HS-5 (cell line): ENCODE measurements around the gene LRRN2.
"Not testable (repeated sequence)": the region's sequence is repeated elsewhere in the genome, so short reads cannot be mapped to it uniquely, and the experiment has no call there.

Source experiments
- DNase-seq: peaks from one replicate; pipeline ENCODE4 v3.0.0-alpha.2; 2012; ENCODE audit warnings: low read depth

Gene LRRN2

DNA sequence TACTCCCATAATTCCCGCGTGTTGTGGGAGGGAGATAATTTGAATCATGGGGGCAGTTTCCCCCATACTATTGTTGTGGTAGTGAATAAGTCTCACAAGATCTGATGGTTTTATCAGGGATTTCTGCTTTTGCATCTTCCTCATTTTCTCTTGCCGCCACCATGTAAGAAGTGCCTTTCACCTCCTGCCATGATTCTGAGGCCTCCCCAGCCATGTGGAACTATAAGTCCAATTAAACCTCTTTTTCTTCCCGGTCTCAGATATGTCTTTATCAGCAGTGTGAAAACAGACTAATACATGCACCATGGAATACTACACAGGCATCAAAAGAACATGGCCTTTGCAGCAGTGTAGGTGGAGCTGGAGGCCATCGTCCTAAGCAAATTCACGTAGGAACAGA is 56.1 kb downstream of the LRRN2 start:
- not testable (repeated sequence) for DNase-seq

DNA sequence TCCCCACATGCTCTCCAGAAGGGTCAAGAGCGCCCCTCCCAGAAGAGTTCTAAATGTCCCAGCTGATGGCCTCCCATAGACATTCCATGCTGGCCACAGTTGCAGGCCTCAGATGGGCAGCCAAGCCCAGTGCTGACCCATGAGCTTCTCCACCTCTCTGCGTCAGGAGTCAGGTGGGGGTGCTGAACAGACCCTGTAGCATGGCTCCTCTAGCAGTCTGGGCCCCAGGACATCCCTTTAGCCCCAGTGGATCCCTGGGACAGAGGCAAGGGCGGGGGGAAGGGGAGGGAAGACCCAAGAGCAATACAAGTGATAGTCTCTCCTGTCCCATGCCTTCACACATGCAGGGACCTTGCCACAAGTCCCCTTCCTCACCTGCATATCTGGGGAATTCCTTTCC is 56.7 kb downstream of the LRRN2 start:
- DNase-seq = no peak

DNA sequence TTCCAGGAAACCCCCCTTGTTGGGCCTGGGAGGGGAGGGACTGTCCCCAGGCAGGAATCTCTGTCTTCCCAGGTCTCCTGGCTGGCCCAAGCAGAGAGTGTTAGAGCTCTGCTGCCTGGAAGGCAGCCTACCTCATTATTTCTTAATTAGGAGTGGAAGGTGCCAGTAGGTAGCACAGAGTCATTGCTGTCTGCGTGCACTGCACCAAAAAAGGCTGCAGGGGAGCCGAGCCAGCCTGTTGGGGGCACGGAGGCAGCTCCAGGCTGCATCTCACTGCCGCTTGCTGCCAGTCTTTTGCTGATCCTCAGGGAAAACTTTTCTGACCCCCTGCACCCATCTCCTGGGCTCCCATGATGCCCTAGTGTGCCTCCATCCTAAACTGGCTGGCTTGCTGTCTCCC is 58.1 kb downstream of the LRRN2 start:
- DNase-seq = no peak

DNA sequence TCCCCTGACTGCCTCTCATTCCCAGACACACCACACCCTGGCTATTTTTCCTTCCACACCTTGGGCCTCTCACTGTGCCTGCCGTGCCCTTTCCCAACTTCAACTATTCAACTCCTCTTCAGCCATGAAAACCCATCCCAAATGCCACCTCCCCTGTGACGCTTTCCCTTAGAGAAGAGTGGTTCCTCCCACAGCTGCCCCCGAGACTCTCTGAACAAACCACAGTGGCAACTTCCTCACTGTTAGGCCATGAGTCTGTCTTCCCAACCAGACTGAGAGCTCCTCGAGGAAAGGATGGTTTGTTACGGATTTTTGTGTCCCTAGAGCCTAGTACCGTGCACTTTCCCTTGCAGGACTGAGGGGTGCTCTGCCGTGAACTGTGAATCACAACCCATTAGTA is 59.2 kb downstream of the LRRN2 start:
- no peak for DNase-seq

DNA sequence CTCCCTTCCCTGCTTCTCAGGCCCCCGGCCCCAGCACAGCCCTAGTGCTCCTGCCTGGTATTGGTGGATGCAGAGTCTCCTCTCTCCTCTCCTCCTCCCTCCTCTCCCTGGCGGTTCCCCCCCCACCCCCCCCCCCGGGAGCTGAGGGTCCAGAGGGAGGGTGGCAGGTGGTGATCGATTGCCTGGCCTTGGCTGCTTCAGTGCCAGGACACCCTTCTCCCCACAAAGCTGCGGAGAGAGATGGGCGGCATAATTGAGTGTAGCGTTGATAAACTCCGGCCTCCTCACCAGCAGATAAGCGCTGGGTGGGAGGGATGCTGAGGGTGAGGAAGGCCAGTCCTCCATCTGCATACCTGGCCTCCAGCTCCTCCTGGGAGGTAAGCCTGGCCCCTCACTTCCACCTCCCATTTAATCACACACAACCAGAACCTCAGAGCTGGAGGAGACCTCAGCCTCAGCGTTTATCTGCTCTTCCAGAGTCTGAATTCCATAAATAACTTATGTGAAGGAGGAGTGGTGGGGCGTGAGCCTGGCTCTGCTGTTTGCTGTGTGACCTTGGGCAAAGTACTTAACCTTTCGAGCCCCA is 60.8 kb downstream of the LRRN2 start:
- DNase-seq = no peak

DNA sequence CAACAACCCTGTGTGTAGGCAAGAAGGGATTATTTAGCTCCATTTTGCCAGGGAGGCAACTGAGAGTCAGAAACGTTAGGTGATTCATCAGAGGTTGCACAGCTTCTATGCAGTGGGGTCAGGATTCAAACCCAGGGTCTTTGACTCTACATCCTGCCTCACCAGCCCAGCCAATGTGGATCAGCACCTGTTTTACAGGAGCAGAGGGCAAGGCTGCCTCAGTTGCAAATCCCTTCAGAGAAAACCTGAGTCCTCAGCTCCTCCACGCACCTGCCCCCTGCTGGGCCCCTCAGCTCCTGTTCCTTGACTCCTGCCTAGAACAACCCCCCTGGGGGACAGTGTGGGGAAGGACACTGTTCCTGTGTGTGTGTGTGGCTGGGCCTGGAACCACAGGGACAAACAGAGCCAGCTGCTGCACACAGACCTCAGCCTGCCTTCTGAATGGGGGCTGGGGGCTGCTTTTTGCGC is 61.6 kb downstream of the LRRN2 start:
- no peak for DNase-seq

DNA sequence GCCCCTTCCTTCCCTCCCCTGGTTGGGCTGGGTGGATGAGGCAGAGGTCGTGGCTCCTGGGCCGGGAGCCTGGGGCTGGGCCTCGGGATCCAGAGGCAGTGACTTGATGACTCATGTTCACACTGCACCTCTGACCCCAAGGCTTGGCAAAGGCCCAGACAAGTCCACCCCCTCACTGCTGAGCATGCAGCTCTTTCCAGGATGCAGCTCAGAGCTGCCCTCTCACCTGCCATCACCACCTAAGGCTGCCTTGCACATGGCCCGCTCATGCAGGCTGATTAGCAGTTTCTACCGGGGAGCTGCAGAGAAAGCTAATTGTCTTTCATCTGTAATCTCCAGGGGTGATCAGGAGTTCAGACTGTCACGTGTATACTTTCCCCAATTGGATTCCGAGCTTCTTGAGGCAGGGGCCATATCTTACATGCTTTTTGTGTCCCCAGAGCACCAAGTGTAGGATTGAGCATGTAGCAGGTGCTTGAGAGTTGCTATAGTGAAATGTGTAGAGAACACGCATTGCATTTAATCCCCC is 62.1 kb downstream of the LRRN2 start:
- peak; percentile 19 for DNase-seq

DNA sequence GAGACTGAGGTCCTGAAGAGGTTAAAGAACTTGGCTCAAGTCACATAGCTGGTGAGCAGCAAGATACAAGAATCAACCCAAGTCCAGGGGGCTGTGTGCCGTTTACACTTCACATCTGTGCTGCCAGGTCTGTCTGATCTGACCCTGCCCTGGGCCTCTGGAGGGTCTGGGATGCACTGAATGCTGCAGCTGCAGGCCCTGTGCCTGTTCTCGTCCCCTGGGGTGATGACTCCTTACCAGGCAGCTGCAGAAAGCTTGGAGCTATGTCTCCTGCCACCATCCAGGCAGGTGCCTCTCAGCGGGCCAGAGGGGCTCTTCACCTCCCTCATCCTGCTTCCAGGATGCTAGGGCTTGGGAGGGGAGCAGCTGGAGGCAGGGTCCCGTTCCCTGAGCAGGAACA is 63.5 kb downstream of the LRRN2 start:
- no peak for DNase-seq

DNA sequence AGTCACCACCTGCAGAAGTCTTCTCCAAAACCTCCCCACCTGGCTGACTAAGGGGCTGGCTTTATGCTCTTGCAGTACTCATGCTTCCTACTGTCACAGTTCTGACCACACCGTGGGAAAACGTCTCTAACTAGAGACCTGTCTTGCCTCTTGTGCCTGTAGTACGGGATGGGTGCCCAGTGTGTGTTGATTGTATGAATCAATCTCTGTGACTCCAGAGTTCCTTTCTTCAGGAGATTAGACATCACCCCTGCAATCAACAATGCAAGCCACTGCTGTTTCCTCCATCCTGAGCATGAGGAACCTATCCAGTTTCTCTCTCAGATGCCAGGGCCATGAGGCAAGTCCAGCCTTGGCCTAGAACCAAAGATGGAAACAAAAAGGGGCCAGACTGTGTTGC is 64.1 kb downstream of the LRRN2 start:
- no peak for DNase-seq

DNA sequence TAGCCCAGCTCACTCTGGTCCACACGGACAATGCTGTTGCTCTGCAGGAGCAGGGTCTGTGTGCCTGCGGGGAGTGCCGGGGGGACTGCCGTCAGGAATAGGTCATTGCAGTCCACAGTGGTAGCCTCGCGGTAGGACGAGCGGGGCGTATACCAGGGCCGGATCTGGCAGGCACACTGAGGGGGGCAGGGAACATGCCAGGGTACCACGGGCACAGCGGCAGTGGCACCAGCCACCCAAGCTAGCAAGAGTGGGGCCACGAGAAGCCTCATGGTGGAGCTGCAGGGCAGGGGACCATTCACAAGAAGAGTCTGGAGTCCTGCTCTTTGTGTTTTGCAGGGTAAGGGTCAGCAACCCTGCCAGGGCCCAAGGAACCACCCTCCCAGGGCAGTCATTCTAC is 65.8 kb downstream of the LRRN2 start:
- DNase-seq = no peak

DNA sequence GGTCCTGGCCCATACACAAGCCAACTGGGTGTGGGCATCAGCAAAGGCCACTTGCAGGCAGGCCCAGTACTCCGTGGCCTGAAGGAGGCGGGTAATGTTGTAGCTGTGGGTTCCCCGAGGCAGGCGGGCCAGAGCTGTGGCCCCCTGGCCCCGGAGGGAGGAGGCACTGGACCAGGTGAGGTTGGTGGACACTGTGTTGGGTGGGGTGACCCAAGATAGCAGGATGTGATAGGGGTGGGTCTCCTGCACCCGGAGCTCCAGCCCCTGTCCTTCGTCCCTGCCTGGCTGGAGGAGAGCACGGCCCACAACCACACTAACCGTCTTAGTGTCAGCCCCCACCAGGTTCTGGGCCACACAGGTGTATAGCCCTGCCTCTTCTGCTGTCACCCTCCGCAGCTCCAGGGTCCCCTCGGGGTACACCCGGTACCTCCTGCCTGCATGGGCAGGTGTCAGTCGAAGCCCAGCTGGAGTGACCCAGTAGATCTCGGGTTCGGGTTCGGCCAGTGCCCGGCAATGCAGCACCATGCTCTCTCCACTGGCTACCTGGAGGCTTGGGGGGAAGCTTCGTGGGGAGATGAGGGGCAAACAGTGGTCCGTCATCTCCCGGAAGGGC is 67.3 kb downstream of the LRRN2 start:
- DNase-seq = no peak

DNA sequence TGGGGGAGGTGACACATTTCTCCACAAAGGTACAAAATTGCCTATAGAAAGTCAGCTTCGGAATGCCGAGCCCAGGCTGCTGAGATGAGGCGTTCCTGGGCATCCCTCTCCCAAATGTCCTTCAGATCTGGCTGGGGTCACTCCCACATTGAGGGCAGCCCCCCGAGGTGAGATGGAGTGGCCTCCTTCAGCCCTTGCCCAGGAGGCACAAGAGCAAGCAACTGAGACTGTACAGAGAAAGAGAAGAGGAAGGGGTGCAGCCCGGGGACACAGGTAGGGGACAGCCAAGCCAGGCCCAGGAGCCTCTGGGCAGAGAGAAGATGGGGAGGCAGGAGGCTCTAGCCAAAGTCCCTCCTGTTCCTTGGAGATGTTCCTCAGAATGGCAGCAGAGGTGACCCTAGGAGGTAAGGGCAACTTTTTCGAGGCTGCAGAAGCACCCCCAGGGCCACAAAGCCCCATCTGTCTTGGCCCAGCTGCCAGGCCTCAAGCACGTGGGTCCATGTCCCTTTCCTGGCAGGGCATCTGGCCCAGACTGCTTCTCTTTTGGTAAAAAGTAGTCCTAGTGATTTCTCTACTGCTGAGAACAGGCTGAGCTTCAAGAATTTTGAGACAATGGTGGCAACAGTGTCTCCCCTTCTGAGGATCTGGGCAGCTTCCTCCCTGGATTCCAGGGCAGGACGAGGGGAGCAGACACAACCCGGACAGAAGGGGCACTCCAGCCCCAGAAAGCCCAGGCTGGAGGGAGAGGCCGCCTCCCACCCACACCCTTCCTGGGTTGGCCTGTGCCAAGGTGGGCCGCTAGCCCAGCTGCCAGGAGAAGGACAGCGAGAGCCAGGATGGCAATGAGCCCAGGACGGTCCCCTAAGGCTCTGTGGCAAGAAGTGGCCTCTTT is 68.0 kb downstream of the LRRN2 start:
- DNase-seq = no peak

DNA sequence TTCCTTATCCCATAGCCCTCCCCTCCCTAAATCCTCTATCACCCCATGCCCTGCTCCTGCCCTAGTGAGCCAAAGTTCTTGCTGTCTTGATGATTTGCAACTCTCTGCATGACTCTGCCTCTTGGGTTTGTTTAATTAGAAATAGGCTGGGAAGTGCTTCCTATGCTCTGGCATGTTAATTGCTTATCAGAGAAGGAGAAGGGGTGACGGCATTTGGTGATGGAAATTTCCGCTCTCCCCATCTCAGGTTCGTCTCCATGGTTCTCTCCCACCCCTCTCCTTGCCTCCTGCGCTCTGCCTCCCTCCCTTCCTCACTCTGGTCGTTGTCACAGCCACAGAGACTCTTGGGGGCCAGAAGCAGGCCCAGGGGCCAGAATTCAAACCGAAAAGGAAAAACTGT is 68.9 kb downstream of the LRRN2 start:
- no peak for DNase-seq

DNA sequence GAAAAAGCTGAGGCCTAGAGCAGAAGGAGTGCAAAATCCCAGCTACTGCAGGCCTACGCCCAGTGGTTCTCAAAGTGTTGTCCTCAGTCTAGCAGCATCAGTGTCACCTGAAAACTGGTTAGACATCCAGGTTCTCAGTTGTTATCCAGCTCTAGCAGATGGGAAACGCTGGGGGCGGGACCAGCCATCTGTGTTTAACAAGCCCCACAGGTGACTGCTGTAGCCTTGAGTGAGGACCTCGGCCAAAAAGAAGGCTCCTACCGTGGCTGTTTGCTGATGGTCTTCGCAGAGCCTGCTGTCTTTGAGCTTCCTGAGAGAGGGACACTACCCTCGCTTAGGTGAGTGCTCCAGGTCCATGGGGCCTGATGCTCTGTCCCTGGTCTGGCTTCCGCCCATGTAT is 69.7 kb downstream of the LRRN2 start:
- DNase-seq = no peak

DNA sequence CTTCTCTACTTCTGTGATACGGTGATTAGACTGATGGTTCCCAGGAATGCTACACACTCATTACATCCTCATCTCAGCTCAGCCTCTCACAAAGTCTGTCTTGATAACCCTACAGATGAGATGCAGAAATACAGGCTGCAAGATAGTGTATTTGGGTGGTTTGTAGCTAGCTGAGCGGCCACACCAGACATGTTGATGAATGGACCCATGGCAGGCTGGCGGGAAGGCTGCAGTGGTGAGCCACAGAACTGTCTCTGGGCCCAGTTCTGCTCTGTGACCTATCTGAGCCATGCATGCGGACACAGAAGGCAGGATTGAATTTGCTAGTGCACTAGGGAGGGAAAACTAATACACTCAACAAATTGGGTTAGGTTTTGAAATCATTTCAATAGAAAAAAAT is 71.9 kb downstream of the LRRN2 start:
- no peak for DNase-seq

DNA sequence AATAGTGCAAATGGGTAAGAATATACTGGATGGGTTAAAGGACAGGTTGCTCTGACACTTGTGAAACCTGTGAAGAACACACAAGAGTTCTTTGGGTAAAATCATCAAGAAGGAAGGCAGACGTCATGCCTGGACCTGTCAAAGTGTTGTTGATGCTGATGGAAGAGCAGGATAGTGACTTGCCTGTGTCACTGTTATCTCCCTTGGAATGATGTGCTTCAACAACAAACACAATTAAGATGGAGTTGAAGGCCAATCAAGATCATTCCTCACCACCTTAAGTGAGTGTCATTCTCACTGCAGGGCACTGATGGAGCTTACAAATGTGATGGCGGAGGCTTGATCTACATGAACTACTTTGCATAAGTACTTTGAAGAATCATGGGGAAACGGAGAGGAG is 73.2 kb downstream of the LRRN2 start:
- DNase-seq = no peak

DNA sequence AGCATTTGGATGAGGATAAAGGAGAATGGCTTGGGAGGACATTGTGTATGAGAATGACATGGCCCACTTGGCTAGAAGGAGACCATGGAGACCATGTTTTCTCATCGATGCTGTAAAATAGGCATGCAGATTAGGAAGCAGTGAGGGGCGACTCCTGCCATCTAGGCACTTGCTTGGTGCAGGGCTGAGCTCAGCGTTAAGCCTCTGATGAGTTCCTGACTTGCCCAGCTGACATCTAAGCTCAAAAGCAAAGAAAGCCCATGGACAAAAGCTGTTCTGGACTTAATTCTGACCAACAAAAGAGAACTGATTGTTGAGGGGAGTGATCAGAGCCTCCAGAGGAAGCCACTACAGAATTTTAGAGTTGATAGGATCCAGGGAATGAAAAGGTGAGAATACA is 74.5 kb downstream of the LRRN2 start:
- DNase-seq = no peak

DNA sequence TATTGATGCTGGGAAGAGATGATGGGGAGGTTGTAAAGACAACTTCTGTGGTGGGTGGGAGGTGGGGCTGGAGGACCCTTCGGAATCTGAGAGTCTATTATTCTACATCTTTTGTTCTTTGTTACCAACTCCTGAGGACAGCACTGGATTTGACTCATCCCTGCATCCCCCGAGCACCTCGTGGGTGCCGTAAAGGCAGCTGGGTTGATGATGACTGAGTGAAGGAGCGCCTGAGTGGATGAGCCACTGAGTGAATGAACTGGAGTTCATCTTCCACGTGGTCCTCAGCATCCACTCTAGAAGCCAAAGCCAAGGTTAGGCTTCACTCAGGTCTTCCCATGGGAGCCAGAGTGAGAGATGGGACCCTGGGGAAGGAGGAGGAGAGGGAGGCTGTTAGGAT is 77.6 kb downstream of the LRRN2 start:
- no peak for DNase-seq

DNA sequence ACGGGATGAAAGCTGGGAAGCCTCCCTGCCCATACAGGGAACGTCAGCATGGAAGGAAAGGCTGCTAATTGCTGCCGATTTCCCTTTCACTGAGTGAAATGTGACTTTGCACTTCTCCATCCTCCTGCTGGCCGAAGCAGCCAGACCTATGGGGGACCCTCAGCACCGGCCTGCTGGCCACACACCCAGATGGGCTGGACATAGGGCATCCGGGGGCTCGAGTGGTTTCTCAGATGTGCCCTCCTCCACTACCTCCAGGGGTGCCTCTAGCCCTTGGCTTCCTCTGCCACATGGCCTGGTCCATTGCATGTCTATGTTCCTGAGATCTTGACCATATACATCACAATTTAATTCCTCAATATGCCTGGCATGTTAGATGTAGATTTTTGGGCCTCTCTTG is 79.7 kb downstream of the LRRN2 start:
- no peak for DNase-seq

DNA sequence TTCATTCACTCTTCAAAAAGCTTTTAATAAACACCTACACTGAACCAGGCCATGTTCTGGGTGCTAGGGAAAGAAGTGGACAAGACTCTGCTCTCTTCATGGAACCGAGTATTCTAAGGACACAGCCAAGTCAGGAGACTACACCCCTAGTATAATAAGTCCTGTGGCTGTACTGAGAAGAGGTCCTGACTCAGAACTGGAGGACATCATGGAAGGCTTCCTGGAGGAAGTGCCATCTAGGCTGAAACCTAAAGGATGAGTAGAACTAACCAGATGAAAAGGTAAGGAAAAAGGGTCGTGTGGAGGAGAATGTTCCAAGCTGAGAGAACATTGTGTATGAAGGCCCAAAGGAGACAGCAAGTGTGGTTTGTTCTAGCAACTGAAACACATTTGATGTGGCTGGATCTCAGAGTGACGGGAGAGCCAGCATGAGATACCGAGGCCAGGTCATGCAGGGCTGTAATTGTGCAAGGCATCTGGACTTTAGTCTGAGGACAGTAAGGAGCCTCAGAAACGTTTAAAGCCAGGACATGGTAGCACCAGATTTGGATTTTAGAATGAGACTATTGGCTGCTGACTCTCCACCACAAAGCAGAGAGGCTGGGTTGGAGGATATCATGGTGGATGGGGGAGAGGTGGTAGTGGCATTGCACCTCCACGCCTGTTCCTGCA is 82.5 kb downstream of the LRRN2 start:
- DNase-seq = no peak

DNA sequence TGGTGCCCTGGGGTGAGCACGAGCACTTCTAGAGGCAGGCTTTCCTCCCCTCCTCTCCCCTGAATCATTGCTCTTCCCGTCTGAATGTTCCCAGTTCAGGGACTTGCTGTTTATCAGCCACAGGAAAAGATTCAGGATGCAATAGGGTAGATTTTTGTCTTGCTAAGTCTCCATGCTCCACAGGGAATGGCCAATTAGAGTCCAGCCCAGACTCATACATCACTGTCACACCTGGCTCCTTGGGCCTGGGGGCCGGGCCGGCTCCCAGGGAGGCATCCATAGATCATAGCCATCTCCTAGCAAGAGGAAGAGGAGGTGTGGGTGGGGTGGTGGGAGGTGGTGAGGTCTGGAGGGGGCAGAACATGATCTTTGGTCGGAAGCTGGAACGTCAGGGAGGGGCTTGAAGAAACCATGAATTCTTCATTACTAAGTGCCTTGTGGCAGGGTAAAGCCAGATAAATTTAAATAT is 83.4 kb downstream of the LRRN2 start:
- DNase-seq = no peak

DNA sequence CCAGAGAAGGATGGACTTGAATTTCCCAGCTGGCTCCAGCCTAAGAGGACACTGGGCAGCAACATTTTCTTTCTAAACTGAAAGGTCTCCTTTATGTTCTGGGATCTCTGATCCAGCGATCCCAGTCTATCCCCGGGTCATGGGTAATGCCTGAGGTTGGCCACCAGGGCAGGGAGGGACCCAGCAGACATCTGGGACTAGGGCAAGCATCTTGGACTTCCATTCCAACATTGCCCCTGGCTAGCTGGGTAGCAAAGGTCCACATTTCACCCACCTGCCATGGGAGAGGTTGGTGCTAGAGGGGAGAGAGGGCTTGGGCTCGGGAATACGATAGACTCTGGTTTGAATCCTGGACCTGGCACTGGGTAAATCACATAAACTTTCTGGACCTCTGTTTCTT is 84.6 kb downstream of the LRRN2 start:
- DNase-seq = no peak
